ENCODE measurements around the gene TMEM184B.
A peak's percentile ranks its signal among the peaks of the same experiment; 100 is the strongest.

TMEM184B gene

DNA sequence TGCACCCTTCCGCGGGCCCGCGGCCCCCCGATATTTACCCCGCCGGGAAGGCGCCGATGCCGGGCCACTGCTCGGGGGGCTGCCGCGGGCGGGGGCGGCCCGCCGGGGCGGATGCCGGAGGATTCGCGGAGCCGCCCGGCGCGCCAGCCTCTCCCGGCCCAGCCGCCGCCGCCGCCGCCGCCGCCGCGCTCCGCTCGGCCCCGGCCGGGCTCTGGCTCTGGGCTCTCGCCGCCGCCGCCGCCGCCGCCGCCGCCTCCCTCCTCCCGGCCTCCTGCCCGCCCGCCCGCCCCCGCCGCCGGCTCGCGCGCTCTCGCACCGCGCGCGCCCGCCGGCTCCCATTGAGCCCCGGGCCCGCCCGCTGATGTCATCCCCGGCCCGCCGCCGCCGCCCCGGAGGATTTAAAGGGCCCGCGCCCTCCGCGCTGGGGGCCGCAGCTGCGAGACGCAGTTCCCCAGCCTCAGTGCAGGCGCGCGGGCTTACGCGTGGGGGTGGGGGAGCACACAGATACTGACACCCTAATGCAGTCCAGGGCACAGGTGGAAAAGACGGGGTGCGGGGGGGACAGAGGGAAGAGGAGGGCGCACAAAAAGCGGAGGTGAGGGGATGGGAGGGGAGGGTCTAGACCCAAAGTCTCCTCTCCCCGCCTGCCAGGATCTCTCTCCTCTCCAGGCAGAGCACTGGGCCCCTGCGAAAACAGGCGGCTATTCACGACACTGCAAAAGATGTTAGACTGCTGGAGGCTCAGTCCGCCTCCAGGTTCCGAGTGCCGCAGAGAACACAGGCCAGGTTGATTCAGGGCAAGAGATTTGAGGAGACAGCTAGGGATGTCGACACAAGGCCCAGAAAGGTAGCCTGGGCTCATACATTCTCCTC, 44.5 kb upstream of the TMEM184B start, which contains the start of gene CSNK1E:
Gene CSNK1E (minus strand): TSS at position 312 of the 873 bp plus-strand sequence. CDS start 3,276 bp downstream, outside the sequence.
- Histone ChIP-seq H3K4me3 (ENCODE audit: low read depth, low read length) (peak within 1 kb of the TSS; percentile 74), H3K4me1 (peaks cover 12% of the 10 kb centered on the region), H3K36me3 (peaks cover 26% of the 10 kb centered on the region), H3K27me3 (no peaks in the 10 kb centered on the region), H3K9me3 (no peaks in the 10 kb centered on the region)
- TF ChIP-seq, protein P1, sequence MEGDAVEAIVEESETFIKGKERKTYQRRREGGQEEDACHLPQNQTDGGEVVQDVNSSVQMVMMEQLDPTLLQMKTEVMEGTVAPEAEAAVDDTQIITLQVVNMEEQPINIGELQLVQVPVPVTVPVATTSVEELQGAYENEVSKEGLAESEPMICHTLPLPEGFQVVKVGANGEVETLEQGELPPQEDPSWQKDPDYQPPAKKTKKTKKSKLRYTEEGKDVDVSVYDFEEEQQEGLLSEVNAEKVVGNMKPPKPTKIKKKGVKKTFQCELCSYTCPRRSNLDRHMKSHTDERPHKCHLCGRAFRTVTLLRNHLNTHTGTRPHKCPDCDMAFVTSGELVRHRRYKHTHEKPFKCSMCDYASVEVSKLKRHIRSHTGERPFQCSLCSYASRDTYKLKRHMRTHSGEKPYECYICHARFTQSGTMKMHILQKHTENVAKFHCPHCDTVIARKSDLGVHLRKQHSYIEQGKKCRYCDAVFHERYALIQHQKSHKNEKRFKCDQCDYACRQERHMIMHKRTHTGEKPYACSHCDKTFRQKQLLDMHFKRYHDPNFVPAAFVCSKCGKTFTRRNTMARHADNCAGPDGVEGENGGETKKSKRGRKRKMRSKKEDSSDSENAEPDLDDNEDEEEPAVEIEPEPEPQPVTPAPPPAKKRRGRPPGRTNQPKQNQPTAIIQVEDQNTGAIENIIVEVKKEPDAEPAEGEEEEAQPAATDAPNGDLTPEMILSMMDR (IDR thresholded peaks at IDR 0.05; ENCODE audit: low read depth, low read length), result no peak
- DNase-seq, result peak; percentile 77

DNA sequence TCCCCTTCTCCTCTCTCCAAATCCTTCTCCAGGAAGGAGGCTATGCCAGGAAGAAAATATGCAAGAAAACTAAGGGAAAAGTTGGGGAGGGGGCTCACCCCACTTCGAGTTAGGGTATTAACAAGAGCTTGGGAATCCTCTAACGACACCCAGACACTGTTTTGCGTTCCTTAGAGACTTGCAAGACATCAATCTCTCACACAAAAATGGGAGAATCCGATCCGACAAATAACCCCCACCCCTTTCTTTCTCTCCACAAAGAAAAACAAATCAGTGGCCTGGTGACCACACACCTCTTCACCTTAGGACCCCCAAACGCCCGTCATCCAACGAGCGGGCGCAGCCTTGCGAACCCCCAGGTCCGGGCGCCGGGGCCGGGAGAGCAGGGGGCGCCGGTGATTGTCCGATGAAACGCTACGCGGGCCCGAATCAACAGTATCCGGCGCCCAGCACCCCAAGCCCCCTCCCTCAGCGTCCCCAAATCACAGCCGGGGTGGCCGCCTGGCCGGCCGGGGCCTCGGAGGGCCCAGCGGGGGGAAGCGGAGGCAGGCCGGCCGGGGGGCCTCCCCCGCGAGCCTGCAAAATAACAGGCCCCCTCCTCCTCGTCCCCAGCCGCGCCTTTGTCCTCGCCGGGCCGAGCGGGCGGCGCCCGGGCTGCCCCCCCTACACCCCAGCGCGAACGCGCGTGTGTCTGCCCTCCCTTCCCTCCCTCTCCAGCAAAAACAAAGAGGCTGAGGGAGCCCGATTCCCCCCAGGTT, 43.7 kb upstream of the TMEM184B start:
- peaks cover 34% of the 10 kb centered on the region for H3K36me3 ChIP-seq
- H3K4me1 ChIP-seq, result peaks cover 12% of the 10 kb centered on the region
- TF ChIP-seq, protein P1 (IDR thresholded peaks at IDR 0.05; ENCODE audit: low read depth, low read length), result no peak
- DNase-seq, result peak; percentile 56
- no peaks in the 10 kb centered on the region for H3K9me3 ChIP-seq
- peak overlapping the region; percentile 74 for H3K4me3 ChIP-seq (ENCODE audit: low read depth, low read length)
- no peaks in the 10 kb centered on the region for H3K27me3 ChIP-seq

DNA sequence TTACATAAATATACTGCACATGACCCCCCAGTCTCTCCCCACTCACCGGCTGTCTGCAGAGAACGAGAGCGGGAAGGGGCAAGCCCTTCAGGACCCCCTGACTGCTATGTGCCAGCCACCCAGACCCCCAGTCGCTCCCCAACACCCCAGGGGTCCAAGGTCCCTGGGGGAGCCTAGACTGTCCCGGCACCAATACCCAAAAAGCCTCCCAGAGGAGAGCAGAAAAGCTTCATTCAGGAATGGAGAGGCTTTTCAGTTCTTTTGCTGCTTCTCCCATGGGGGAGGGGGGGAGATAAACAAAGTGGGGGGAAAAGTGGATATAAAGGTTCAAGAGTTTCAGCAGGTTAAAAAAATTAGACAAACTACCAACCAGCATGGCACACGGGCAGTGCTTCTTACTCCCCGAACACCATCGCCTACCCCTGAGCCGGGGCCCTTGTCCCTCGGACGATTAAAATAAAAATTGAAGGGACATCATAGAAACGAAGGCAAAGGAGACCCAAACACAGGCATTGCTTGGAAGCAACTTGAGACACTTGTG, 43.1 kb upstream of the TMEM184B start:
- Histone ChIP-seq H3K4me3 (ENCODE audit: low read depth, low read length) (peak overlapping the region; percentile 74), H3K4me1 (peaks cover 17% of the 10 kb centered on the region), H3K36me3 (peaks cover 40% of the 10 kb centered on the region), H3K27me3 (no peaks in the 10 kb centered on the region), H3K9me3 (no peaks in the 10 kb centered on the region)
- TF ChIP-seq, protein P1 (IDR thresholded peaks at IDR 0.05; ENCODE audit: low read depth, low read length), result no peak
- DNase-seq, result no peak

DNA sequence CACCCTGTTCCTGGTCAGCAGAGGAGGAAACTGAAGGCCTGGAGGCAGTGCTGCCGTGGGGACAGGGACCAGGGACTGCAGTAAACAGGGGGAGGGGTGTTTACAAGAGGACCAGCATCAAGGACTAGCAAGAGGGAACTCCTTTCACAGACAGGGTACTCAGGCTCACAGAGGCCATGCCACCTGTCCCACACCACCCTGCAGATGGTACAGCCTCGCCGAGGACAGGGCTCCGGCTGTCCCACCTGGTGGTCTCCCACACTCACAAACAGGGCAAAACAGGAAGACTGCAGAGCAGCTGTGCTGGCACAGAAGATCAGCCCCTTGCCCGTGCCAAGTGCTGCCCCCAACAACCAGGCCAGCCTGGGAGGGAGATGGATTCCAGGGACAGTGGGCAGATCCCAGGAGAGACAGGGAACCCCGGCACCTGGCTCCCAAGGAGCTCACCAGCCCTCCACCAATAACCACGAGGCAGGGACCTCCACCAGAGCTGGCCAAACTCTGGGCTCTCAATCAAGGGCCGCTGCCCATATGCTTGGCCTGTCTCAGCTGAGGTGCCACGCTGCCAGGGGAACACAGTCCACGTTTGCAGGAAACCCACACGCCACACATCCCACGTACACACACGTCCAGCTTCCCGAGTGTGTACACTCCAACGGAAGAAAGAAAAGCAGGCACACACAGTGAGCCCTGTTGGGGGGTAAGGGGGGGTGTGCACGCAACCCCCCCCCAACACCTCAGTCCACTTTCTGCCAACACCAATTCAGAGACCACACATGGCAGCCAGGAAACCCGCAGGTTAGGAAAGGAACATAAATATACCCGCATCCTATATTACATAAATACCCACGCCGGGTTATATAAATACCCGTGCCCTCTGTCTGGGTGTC, 42.4 kb upstream of the TMEM184B start:
- Histone ChIP-seq H3K27me3 (no peaks in the 10 kb centered on the region), H3K4me3 (ENCODE audit: low read depth, low read length) (peak overlapping the region; percentile 74), H3K4me1 (peaks cover 22% of the 10 kb centered on the region), H3K9me3 (no peaks in the 10 kb centered on the region), H3K36me3 (peaks cover 47% of the 10 kb centered on the region)
- DNase-seq, result no peak
- TF ChIP-seq, protein P1 (IDR thresholded peaks at IDR 0.05; ENCODE audit: low read depth, low read length), result no peak

DNA sequence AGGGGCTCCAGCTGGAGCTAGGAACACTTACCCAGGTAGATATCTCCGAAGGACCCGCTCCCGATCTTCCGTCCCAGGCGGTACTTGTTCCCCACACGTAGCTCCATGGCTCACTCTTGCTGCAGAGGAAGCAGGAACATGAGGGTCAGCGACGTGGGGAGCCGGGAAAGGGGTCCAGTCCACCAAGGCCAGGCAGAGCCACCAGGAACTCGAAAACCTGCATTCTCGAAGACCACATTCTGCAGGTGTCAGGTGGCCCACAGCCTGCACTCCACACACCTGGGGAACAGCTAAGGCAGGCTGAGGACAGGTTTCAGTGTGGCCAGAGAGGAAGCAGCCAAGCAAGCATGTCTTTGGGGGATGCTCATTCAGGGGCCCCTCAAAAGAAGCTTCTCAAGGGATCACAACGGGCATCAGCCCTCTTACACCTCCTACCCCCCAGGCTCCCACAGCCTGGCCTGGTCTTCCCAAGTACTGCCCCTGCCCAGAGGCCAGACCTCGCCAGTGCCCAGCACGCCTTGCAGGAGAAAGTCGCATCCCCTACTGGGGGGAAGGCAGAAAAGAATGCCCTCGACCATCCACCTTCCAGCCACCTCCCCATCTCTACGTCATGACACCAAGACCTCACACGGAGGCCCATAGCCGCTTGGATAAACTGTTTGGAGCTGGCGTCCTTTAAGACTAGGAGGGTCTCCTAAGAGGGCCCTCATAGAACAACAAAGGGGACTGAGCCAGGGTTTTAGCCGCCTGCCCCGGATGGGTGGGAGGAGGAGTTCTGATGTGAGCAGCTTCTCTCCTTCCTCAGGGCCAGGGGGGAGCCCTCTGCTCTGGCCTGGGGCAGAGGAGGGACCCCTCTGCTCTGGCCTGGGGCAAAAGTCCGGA, 41.5 kb upstream of the TMEM184B start:
- Histone ChIP-seq H3K36me3 (peaks cover 56% of the 10 kb centered on the region), H3K4me1 (peaks cover 22% of the 10 kb centered on the region), H3K9me3 (no peaks in the 10 kb centered on the region), H3K4me3 (ENCODE audit: low read depth, low read length) (peak overlapping the region; percentile 74), H3K27me3 (no peaks in the 10 kb centered on the region)
- TF ChIP-seq, protein P1 (IDR thresholded peaks at IDR 0.05; ENCODE audit: low read depth, low read length), result no peak
- no peak for DNase-seq

Measured in BE2C (cell line).